OCI-LY7 (cell line): Measurements from ENCODE around the gene GNG11. TPM values are rescaled to one million over a fixed set of nuclear protein-coding genes. Genes with fewer than 3 reads are reported as not detected.

ENCODE experiments used
- BruUV-seq: library from RNA; stranded (reverse); fragments of 400-500 nt; replicated peaks from 2 replicates; lab custom pipeline; 2021; lab: Mats Ljungman, UMichigan
- CTCF ChIA-PET: fragments of 300-600 bp; sonication (Branson Sonifier 250); formaldehyde crosslinking; loops from one replicate; lab custom pipeline; 2022; ENCODE audit warnings: antibody characterized with exemption; ENCODE audit not compliant: unreplicated experiment; lab: Charles Lee
- POLR2A ChIA-PET: fragments of 300-600 bp; sonication (Branson Sonifier 250); formaldehyde crosslinking; loops from one replicate; lab custom pipeline; 2022; ENCODE audit warnings: antibody characterized with exemption; lab: Charles Lee
- DNase-seq: peaks from one replicate; pipeline ENCODE4 v3.0.0-alpha.2; 2015; ENCODE audit warnings: low spot score
- H2AFZ ChIP-seq: fragments of 200-600 bp; sonication (generic), shearing (Covaris generic); 2 replicates; pipeline ENCODE4 v1.6.1; 2014; ENCODE audit warnings: mild to moderate bottlenecking, antibody characterized with exemption, low read length, moderate library complexity
- H3K27ac ChIP-seq: fragments of 200-600 bp; sonication (generic); 2 replicates; pipeline ENCODE4 v1.5.1; 2014; ENCODE audit warnings: mixed run types, low read depth, mild to moderate bottlenecking, moderate library complexity, low read length, inconsistent platforms; ENCODE audit not compliant: poor library complexity, severe bottlenecking
- H3K36me3 ChIP-seq: fragments of 200-600 bp; sonication (generic); 2 replicates; pipeline ENCODE4 v1.6.1; 2014; ENCODE audit warnings: mild to moderate bottlenecking, antibody characterized with exemption, low read length, moderate library complexity, mixed read lengths; ENCODE audit not compliant: insufficient read depth
- H3K4me1 ChIP-seq: fragments of 200-600 bp; sonication (generic); 2 replicates; pipeline ENCODE4 v1.5.1; 2014; ENCODE audit warnings: mild to moderate bottlenecking, low read length; ENCODE audit not compliant: insufficient read depth, poor library complexity, severe bottlenecking
- H3K4me2 ChIP-seq: fragments of 200-600 bp; sonication (generic); 2 replicates; pipeline ENCODE4 v1.6.1; 2014; ENCODE audit warnings: mild to moderate bottlenecking, low read length
- H3K4me3 ChIP-seq: fragments of 200-600 bp; sonication (generic); 2 replicates; pipeline ENCODE4 v1.5.1; 2014; ENCODE audit warnings: mild to moderate bottlenecking, low read depth, low read length; ENCODE audit not compliant: poor library complexity, severe bottlenecking
- H3K79me2 ChIP-seq: fragments of 200-600 bp; sonication (generic); 2 replicates; pipeline ENCODE4 v1.6.1; 2016; ENCODE audit warnings: low read depth, mild to moderate bottlenecking, low read length, moderate library complexity, mixed read lengths; ENCODE audit not compliant: insufficient read depth
- H3K9me2 ChIP-seq: fragments of 200-600 bp; sonication (generic); 2 replicates; pipeline ENCODE4 v1.6.1; 2016; ENCODE audit warnings: mild to moderate bottlenecking, low read length, mixed read lengths; ENCODE audit not compliant: insufficient read depth
- H3K9me3 ChIP-seq: fragments of 200-600 bp; sonication (generic); 2 replicates; pipeline ENCODE4 v1.6.1; 2014; ENCODE audit warnings: mild to moderate bottlenecking, mixed run types, low read length, mixed read lengths
- H4K20me1 ChIP-seq: fragments of 200-600 bp; sonication (generic); 2 replicates; pipeline ENCODE4 v1.6.1; 2014; ENCODE audit warnings: mild to moderate bottlenecking, antibody characterized with exemption, low read length, moderate library complexity, mixed read lengths; ENCODE audit not compliant: insufficient read depth
- EZH2phosphoT487 ChIP-seq: fragments of 200-600 bp; sonication (generic); IDR thresholded peaks from 2 replicates; pipeline ENCODE4 v1.6.1; 2018; ENCODE audit warnings: low read depth, borderline replicate concordance, mild to moderate bottlenecking, mixed run types, antibody characterized with exemption, low read length, moderate library complexity, mixed read lengths
- intact Hi-C: fragments of 100-400 bp; cut with micrococcal nuclease; formaldehyde crosslinking; loops from one replicate; pipeline ENCODE4 v1.10.0; 2022; ENCODE audit not compliant: unreplicated experiment
- small RNA-seq: library from RNA; depleted of rRNA; stranded (forward); fragments of <200 nt; gene quantifications from one replicate; pipeline ENCODE3, GENCODE V24; 2014
- total RNA-seq, 2 experiments: library from RNA; depleted of rRNA in 1 of 2; stranded (reverse); fragments of >200 nt in 1 of 2; shearing (Covaris generic) in 1 of 2; gene quantifications; 2 replicates each; pipeline ENCODE4 v1.2.3, GENCODE V29; 2014 to 2022
- TF ChIP-seq, protein P1 (sequence below): fragments of 200-600 bp; sonication (generic); conservative IDR thresholded peaks from 2 replicates; pipeline ENCODE4 v1.5.1; 2014; ENCODE audit warnings: mild to moderate bottlenecking, antibody characterized with exemption, low read length, moderate library complexity, mixed read lengths

GNG11 gene
- total RNA-seq, 2 experiments from 2014 or later: 0.82 to 1.2 TPM

DNA sequence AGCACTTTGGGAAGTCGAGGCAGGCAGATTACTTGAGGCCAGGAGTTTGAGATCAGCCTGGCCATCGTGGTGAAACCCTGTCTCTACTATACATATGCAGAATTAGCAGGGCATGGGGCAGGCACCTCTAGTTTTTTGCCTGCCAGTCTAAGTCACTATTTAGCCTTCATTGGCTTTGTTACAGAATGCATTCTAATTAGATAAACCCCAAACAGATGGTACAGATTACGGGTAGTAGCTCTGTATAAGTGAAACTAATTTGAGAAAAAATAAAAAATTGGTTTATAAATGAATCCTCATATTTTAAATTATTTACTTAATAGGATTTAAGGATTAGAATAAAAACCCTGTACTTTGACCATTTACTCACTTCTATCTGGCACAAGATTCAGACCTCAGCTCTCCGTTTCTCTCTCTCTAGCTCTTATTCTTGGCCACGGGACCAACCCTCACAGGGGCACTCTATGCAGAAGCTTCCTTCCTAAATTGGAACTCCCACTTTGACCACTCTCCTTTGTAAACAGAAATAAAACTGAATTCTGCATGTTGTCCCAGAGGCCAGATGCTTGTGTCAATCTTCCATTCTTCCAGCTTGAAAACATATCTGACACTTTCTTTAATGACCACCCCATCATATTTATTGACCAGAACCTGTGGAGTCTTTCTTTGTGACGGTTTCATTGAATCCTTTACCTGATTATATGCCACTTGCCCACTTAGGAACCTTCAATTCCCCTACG lies 55.8 kb downstream of the GNG11 start:
- H3K4me1 ChIP-seq: no peaks in the 10 kb centered on the region
- DNase-seq: no peak
- intact Hi-C loops: no loop called here
- no peaks in the 10 kb centered on the region for H3K9me3 ChIP-seq
- TF ChIP-seq, protein P1, sequence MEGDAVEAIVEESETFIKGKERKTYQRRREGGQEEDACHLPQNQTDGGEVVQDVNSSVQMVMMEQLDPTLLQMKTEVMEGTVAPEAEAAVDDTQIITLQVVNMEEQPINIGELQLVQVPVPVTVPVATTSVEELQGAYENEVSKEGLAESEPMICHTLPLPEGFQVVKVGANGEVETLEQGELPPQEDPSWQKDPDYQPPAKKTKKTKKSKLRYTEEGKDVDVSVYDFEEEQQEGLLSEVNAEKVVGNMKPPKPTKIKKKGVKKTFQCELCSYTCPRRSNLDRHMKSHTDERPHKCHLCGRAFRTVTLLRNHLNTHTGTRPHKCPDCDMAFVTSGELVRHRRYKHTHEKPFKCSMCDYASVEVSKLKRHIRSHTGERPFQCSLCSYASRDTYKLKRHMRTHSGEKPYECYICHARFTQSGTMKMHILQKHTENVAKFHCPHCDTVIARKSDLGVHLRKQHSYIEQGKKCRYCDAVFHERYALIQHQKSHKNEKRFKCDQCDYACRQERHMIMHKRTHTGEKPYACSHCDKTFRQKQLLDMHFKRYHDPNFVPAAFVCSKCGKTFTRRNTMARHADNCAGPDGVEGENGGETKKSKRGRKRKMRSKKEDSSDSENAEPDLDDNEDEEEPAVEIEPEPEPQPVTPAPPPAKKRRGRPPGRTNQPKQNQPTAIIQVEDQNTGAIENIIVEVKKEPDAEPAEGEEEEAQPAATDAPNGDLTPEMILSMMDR: no peak
- TF ChIP-seq EZH2phosphoT487: no peak
- H3K27ac ChIP-seq: no peak overlapping the region
- ChIA-PET POLR2A (interaction anchor here (0.5 to 1.3 kb wide), 4 partner anchors 9 to 96 kb away, joined by 3 to 6 read pairs (median 4); no protein-coding TSS in a partner anchor), CTCF (interaction anchor here (0.6 kb wide), 1 partner anchor 11 kb away, joined by 3 read pairs; no protein-coding TSS in a partner anchor)
- H3K9me2 ChIP-seq: no peaks in the 10 kb centered on the region
- no peaks in the 10 kb centered on the region for H3K79me2 ChIP-seq
- BruUV-seq: no TSS peak
- H3K4me3 ChIP-seq: no peak overlapping the region
- H2AFZ ChIP-seq: no peak overlapping the region
- no peaks in the 10 kb centered on the region for H3K36me3 ChIP-seq
- no peak overlapping the region for H3K4me2 ChIP-seq
- H4K20me1 ChIP-seq: no peaks in the 10 kb centered on the region

Small RNA genes lying within 50 kb of the gene (small RNA-seq; reads per million reads assigned to genes)
- not detected for gene AC002076.2

Other genes with a start within 250 kb of the GNG11 start
- gene TFPI2, start 31.0 kb upstream of the GNG11 start, total RNA-seq (2014; rRNA removed; shearing (Covaris generic)): not detected in 2 replicates
- not detected in 2 replicates for gene TFPI2, start 31.0 kb upstream of the GNG11 start, total RNA-seq (2022)
- gene GNGT1, start 15.2 kb upstream of the GNG11 start, total RNA-seq (2014; rRNA removed; shearing (Covaris generic)): not detected in 2 replicates
- not detected in 2 replicates for gene GNGT1, start 15.2 kb upstream of the GNG11 start, total RNA-seq (2022)
- gene BET1, start 82.6 kb downstream of the GNG11 start, total RNA-seq (2014; rRNA removed; shearing (Covaris generic)): 14.3 and 20.4 TPM in 2 replicates
- gene BET1, start 82.6 kb downstream of the GNG11 start, total RNA-seq (2022): 31.6 and 32.8 TPM in 2 replicates